ENCODE measurements around the gene DEPDC1B.
"Not testable (repeated sequence)": the region's sequence is repeated elsewhere in the genome, so short reads cannot be mapped to it uniquely, and the experiment has no call there.

The DEPDC1B gene

DNA sequence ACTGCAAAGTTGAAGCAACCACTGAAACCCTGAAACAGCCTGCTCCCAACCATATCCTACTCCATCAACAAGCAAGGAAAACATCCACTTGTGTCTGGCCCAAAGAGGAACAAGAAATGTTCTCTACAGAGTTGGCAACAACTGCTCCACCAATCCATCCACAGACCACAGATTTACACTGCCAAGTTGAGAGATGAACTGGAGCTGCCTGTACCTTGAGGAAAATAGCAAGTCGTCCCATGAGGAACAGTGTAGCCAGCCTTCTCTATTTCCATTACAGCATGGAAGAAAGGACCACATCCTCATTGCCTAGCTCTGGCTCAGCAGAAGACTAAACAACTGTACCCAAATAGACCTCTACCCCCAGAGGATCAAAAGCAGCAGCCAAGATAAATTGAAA is 60.4 kb downstream of the DEPDC1B start:
- DNase-seq = no peak

DNA sequence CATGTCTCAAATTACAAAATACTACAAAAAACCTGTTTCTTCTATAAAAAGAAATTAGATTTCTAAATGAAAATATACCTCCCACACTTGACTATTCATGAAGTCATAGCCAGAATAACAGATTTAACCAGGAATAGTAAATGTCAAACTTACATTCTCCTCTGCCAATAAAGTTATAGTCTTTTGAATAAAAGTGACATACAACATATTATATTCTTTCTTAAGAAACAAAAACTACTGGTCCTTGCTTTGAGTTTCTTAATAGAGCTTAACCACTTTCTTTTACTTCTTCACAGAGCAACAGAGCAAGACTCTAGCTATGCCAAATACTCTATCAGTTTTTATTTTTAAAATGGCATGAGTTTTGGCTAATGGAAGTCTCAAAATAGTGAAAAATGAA is 61.7 kb downstream of the DEPDC1B start:
- no peak for DNase-seq

DNA sequence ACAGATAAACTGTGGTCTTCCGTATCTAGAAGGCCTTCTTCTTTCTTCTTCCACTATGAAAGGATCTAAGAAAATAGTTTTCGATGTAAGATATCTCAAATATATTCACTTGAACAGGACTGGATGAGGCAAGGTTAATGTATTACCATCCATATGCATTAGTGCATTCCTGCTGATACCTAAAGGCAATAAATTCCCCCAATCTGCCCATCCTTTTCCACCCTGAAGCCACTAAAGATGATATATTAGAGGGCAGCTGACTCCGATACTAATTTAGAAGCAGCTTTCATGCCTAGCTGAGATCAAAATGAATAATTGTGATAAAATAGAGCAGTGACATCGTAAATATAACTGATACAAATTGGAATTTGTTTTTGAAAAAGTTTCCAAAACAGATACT is 63.3 kb downstream of the DEPDC1B start:
- no peak for DNase-seq

DNA sequence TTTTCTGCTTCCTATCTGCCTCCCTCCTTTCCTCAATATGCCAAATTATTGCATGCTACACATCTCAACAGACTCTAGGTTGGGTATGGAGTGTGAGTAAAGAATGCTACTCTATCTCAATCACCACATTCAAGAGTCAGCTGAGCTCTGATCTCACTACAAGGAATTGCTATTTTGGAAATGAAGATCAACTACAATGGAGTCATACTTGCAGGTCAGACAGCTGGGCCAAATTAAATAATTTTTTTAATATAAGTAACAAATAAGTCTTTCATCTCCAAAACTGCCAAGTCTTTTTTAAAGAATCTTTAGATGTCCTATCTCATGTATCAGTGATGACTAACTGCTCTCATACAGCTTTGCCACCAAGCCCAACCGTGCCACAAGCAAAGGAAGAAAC is 64.0 kb downstream of the DEPDC1B start:
- no peak for DNase-seq

DNA sequence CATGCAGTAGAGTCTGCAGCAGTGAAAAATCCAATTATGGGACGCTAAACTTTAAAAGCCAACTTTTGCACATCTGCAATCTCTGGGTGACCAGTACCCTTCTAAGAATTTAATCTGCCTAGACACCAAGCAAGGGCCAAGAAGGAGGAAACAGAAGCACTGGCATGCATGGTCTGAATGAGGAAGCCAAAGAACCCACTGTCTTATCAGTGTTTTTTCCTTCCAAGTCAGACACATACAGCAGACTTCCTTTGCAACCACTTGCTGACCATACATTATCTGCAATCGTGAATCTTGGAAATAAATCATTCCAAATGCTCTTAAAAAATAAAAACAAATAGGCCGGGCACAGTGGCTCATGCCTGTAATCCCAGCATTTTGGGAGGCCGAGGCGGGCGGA is 65.9 kb downstream of the DEPDC1B start:
- DNase-seq = no peak

DNA sequence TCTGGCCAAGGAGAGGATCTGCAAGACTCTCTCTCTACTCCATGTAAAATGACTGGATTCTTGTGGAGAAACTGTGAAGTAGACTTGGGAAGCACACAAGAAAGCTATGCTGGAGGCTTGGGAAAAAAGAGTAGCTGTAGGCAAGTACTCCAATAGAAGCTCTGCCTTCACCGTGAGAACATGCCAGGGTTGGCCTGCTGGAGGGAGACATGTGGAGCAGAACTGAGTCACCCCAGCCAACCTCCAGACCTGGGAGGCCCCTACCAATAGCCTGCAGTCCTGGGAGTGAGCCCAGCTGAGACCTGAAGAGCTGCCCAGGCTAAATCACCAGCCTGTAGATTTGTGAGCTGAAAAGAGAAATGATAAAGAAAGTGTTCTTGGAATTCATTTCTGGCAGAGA is 66.6 kb downstream of the DEPDC1B start:
- no peak for DNase-seq

DNA sequence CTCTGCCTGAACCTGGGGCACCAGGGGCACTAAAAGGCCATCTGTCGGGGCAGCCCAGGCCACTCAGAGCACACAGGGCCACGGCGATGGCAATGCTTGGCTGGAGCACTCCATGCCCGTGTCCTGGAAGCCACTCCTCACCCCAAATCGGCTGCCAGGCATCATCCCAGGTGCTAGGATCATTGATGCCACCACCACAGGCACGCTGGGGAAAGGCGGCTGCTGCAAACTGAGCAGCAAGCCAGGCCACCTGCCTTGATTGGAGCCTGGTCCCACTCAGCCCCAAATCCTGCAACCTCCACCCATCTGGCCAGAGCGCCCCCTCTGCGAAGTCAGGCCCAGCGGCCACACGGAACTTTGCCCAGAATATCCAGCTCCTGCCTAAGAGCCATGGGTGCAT is 67.8 kb downstream of the DEPDC1B start:
- DNase-seq = no peak

DNA sequence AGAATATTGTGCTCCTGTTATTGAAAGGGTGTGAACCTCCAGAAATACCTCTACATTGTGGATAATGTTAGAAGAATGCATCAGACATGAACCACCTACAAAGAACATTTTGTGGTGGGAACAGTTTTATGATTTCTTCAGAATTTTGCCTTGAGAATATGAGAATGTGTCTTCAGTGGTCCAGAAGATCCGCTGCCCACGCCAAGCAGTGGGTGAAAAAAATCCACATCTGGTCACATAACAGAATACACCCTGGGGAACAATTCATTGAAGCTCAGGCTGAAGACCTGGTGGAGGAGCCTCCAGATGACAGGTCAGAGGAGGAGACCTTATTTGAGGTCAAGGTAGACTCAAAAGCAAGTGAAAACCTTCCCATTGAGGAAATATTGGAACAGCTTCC is 69.1 kb downstream of the DEPDC1B start:
- DNase-seq = no peak

DNA sequence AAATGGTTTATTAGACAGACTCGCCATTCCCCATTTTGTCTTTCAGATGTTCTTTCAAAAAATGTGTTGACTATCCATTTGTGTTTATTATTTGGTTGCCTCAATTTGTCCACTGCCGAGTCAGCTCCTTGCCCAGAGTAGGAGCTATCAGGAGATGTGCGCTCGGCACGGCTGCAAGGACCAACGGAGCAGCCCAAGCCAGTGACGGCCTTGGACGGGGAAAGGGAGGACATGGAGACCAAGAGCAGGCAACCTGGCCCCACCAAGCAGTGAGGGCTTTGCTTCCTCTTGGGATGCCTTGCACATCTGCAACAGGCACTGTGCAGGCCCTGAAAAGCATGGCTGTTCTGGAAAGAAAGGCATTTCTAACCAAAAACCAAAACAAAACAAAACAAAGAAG is 69.8 kb downstream of the DEPDC1B start:
- DNase-seq = no peak

DNA sequence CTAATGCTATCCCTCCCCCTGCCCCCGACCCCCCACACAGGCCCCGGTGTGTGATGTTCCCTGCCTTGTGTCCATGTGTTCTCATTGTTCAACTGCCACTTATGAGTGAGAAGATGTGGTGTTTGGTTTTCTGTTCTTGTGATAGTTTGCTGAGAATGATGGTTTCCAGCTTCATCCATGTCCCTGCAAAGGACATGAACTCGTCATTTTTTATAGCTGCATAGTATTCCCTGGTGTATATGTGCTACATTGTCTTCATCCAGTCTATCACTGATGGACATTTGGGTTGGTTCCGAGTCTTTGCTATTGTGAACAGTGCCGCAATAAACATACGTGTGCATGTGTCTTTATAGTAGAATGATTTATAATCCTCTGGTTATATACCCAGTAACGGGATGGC is 75.1 kb downstream of the DEPDC1B start:
- DNase-seq = not testable (repeated sequence)

DNA sequence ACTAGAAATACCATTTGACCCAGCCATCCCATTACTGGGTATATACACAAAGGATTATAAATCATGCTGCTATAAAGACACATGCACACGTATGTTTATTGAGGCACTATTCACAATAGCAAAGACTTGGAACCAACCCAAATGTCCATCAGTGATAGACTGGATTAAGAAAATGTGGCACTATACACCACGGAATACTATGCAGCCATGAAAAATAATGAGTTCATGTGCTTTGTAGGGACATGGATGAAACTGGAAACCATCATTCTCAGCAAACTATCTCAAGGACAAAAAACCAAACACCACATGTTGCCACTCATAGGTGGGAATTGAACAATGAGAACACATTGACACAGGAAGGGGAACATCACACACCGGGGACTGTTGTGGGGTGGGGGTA is 79.2 kb downstream of the DEPDC1B start:
- DNase-seq = not testable (repeated sequence)

DNA sequence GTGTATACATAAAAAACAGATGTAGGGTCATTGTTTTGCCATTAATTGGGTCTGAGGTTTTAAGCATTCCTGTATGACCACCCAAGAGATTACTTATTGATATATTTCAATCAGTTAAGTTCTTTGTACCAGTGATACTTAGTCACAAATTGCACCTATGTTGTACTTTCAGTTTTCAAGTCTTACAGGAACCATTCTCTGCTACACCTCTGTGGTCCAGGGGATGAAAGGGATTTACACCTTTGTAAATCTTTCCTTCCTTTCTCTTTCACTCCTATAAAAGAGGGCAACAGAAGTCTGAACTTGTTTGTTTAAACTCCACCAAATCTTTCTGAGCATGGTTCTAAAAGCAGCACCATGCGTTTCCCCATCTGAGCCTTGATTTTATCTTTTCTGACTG is 86.1 kb downstream of the DEPDC1B start:
- no peak for DNase-seq

DNA sequence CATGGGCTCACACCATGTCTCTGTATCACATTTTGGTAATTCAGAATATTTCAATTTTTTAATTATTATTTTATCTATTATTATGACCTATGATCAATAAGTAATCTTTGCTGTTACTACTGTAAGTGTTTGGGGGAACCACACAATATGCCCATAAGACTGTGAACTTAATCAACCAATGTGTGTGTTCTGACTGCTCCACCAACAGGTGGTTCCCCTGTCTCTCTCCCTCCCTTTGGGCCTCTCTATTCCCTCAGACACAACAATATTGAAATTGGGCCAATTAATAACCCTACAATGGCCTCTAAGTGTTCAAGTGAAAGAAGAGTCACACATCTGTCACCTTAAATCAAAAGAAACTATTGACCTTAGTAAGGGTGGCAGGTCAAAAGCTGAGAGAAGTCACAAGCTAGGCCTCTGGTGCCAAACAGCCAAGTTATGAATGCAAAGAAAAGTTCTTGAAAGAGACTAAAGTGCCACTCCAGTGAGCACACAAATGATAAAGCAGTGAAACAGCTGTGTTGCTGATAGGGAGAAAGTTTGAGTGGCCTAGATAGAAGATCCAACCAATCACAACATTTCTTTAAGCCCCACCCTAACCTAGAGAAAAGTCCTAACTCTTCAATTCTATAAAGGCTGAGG is 88.7 kb downstream of the DEPDC1B start:
- DNase-seq = no peak

DNA sequence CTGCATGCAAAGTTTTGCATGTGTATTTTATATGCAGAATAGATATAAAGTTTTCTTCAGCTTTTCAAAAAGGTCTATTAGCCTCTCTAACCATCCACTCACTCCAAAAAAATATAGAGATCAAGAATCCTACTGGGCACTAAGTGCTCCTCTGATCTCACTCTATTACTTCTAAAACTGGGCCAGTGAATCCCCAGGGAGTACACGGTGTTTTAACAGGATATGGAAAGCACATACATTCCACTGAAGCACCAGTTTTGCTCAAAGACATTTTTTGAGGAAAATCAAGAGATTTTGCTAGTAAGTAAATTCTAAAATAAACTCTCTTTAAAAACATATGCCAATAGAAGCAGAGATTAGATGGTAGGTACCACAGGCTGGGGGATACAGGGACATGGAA is 95.2 kb downstream of the DEPDC1B start:
- DNase-seq = no peak

DNA sequence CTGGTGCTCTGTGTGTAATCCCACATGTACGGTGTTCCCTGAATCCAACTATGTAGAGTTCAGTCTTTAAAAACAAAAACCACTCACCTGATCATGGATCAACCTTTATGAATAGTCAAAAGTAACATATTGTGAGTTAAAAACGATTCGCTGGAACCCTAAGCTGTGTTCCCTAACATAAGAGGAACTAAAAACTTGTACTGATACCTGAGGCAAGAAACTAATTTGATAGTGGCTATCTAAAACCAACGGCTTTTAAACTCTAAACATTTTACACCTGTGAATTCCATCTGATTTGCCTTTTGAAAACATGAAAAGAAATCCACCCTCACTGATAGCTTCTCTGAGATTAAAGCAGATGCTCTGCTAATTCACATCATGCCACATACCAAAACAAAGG is 101.5 kb downstream of the DEPDC1B start:
- no peak for DNase-seq

DNA sequence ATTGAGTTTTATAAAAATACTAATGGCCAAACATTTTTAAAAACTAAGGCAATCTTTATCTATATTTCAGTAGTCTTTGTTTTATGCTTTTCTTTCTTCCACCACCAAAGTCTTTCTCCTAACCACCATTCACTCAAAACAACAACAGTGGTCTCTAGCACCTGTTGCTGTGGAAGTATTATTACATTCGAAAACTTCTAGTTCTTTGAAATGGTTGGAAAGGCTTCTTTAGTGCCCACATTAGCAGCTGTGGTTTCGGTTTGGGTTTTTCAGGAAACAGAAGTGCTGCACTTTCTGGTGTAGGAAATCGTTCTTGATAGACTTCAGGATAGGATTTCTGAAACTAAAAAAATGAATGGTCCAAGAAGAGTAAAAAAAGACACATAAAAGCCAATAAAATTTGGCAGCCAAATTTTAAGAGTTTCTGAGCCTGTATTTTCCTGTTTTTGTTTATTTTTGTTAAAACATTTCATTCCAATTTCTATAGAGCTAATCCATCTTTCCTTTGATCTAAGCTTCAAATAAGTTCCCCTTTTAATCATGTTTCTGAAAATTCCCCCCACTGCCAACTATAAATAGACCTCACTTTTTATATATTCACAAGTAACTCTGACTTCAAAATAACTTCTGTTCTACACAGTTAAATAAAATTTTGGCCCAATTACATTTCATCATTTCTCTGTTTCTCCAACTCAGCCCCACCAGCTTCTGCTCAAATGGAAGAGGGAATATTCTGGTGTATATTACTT is 102.2 kb downstream of the DEPDC1B start:
- DNase-seq = no peak

DNA sequence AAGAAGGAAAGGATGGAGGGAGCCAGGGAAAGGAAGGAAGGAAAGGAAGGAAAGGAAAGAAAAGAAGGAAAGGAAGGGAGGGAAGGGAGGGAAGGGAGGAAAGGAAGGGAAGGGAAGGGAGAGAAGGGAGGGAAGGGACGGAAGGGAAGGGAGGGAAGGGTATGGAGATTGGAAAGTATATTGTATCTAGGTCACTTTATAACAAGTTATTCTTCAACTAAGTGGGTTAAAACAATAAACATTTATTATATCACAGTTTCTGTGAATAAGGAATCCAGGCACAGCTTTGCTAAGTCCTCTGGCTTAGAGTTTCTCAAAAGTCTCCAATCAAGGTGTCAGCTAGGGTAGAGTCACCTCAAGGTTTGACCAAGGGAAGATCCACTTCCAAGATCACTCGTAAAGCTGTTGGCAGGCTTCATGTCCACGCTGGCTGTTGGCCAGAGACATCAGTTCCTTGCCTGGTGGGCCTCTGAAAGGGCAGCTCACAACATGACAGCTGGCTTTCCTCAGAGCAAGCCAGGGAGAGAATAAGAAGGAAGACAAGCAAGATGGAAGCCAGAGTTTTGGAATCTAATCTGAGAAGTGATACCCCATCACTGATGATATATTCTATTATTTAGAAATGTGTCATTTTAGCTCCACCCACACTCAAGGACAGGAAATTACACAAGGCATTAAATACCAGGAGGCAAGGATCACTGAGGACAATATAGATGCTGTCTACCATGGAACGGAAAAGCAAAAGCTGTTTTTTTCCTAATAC is 105.1 kb downstream of the DEPDC1B start:
- no peak for DNase-seq

DNA sequence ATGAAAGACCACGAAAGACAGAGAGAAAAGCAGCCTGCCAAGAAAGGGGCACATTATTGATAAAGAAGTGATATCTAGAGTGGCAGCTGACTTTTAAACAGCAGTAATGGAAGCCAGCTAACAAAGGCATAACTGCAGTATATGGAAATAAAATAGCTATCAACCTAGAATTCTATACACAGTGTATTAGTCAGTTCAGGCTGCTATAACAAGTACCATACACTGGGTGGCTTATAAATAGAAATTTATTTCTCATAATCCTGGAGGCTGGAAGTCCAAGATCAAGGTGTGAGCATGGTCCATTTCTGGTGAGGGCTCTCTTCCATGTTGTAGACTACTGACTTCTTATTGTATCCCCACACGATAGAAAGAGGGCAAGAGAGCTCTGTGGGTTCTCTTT is 109.8 kb downstream of the DEPDC1B start:
- no peak for DNase-seq

DNA sequence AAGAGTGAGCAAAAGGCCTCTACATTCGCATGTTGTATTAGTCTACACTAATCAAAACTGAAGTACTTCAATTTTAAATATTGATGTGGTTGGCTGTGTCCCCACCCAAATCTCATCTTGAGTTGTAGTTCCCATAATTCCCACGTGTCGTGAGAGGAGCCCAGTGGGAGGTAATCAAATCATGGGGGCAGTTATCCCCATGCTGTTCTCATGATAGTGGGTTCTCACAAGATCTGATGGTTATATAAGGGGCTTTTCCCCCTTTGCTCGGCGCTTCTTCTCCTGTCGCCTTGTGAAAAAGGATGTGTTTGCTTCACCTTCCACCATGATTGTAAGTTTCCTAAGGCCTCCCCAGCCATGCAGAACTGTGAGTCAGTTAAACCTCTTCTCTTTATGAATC is 112.7 kb downstream of the DEPDC1B start:
- not testable (repeated sequence) for DNase-seq

DNA sequence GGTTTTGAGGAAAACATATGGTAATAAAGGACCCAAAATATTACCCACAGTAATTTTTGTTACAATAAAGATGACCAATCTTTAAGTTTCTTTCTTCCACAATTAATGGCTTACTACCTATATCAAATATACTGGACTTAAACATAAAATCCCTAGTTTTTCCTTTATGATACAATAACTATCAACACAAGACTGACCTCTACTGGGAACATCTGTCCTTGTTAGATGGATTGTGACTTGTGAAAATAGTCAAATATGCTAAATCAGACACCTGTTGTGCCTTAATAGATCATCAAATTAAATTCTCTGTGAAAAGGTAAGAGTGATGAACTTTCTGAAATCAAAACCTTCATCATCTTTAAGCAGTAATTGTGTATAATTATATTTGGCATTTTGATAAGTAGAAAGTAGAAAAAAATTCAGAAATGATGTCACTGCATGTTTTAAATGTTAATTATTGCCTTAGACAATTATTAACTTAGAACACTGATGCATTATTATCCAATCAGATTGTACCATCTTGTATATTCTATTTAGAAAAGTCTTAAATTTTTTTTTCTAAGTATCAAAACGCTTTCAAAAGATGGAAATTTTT is 113.6 kb downstream of the DEPDC1B start:
- no peak for DNase-seq

DNA sequence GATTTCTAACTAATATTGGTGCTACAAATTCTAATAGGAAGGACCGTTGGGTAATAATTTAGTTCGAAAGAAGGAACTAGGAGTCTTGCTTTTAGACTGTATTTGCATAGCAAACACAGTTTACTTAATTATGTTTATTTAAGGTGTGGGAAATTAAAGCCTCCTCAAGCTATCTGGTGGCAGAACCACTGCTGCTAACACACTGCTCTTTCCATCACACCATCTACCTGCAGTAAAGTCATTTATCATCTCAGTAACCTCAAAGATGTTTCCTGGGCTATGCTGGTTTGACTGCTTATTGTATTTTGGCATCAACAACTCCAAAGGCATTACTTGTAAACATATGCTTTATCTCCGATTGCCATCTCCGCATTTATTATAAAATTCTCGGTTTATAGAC is 114.3 kb downstream of the DEPDC1B start:
- DNase-seq = no peak

DNA sequence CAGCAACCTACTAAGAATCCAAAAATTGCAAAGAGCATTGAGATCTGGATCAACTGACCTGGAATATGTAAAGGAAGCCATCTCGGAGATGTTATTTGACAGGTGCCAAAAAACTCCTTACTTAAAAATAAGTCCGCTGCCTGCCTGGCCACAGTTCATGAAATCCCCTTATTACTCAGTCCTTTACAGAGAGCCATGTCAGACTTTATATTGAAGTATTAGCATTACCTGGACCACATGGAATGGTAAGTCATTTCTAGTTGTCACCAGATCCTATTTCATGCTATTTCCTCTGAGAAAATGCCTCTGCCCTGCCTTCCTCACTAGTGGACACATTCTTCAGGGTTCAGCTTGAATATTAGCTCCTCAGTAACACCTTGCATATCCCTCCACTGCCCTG is 115.7 kb downstream of the DEPDC1B start:
- DNase-seq = no peak

DNA sequence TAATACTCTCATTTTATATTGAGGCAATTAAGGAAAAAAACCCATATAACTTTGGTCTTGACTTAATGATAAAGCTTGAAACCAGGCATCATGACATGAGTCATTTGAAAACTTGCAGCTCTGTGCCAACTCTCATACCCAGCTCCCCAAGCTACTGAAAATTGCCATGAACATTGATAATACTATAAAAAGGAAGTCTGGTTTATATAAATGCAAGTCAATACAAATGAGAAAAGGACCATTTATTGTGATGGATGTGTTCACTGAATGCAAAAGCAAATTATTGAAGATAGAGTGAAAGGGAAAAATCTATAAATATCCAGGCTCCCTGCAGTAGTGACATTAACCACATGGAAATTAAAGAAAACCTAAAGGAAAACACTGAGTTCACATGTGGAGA is 116.3 kb downstream of the DEPDC1B start:
- DNase-seq = no peak

DNA sequence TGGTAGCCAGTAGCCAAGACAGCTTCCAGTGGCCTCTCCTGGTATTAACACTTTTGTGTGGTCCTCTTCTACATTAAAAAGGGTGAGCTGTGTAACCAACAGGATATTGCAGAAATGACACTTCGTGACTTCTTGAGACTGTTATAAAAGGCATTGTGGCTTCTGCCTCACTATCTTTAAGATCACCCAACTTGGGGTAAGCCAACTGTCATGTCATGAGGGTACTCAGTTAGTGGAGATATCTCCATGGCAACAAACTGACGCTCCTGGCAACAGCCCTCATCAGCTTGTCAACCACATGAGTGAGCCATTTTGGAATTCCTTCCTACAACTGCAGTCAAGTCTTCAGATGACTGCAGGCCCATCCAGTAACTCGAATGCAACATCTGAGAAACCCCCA is 121.7 kb downstream of the DEPDC1B start:
- no peak for DNase-seq

All from NCI-H2081 treated with DMSO at 0.1 percent for 48 hours (cell line).